Measurements from ENCODE around the gene TCF7L2.

TCF7L2 gene

GRCh38 chr10:113149626-113150025 is 199.6 kb downstream of the TCF7L2 start:
- no peak for DNase-seq (ENCODE audit: low read depth)

DNA sequence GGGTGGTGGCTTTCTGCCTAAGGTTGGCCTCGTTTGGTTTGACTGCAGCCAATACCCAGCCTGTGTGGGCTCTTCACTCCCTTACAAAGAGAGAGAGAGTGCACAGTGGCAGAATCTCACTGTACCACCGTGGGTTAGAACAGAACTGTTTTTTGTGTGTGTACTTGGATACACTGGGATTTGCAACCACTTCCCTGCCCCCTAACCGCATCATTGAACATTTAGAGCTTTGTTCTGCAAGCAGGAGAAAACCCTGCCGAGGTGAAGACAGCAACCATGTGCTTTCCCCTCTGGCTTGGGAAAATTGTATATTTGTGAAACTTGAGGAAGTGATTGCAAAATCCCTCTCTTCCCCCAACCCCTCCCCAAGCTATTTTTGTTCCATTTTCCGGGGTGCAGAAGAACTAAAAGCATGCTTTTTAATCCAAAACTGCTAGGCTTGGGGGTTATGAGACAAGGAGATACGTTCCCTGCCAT is 201.2 kb downstream of the TCF7L2 start:
- DNase-seq (ENCODE audit: low read depth) = no peak

DNA sequence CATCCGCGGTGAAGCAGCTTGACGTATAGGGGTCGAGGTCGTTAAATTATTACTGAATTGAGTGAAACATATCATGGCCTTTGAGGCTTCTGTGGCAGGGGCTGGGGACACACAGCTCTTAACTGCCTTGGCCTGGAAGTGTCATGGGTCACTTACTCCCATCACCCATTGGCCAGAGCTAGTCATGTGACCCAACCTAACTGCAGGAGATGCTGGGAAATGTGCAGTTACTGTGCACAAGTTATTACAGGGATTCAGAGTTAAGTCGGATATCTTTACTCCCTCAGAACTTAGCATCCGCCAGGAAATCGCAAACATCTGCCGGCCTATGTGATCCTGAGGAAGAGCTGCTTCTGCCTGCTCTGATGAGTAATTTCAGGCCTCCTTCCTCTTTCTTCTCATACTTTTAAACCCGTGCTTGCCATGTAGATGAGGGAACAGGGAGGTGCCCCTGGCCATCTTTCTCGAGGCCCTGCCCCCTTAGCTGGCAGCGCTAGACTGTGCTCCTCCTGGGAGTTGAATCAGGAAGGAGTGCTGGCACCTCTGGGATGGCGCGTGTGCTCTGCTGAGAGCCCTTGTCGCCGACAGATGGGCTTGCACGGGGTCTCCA is 203.6 kb downstream of the TCF7L2 start:
- no peak for DNase-seq (ENCODE audit: low read depth)

DNA sequence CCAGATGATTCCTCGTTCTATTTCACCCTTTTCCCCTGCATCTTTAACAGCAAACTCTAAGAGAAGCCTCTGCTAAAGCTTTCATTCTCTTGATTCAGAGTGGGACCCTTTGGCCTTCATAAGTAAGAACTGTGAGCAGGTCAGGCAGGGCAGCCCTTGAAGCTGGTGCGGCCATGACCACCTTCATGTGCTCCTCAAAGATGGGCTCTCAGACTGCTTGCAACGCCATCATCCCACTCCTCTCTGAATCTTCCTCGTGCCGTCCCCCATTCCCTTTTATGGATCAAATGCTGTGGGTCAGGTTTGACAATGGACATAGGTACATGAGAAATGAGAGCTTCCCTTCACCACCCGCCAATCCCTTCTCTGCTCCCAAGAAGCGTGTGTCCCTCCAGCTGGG is 207.4 kb downstream of the TCF7L2 start:
- no peak for DNase-seq (ENCODE audit: low read depth)

DNA sequence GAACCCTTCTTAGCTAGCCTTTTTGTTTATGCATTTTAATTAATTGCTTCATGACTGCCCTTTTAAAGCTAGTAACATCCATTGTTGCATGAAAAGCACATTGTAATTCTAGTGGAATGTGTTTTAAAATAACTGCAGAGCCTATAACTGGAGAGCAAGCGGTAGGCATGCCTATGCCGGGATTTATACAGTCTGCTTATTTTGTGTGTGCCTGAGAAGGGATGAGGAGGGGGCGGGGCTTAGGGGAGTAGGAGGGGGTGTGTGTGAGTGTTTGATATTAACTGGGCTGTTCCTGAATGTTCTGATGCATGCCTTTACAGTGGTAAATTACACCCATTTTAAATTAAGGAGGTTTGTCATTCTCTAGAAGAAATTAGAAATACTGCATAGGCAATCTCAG is 208.1 kb downstream of the TCF7L2 start:
- DNase-seq (ENCODE audit: low read depth) = no peak

GRCh38 chr10:113159563-113159962 is 209.5 kb downstream of the TCF7L2 start:
- DNase-seq (ENCODE audit: low read depth) = no peak

GRCh38 chr10:113160641-113161040 is 210.6 kb downstream of the TCF7L2 start:
- DNase-seq (ENCODE audit: low read depth) = no peak

GRCh38 chr10:113161066-113161465 is 211.0 kb downstream of the TCF7L2 start:
- no peak for DNase-seq (ENCODE audit: low read depth)

DNA sequence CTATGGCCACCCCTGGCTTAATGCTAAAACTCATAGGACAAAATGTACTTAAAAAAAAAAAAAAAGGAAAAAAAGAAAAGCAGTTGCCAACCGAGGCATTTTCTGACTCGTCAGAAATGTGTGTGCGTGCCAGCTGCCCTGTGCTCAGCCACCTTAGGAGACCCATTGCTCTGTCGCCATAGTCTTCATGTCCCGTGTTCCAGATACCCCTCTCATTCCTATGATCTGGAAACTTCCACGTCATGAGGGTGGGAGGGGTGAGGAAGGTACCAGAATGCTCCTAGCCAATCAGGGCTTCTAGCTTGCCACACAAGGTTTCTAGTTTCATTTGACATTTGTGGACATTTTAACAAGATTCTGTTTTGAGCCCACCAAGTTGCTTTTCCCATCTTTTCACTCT is 212.9 kb downstream of the TCF7L2 start:
- DNase-seq (ENCODE audit: low read depth) = no peak

DNA sequence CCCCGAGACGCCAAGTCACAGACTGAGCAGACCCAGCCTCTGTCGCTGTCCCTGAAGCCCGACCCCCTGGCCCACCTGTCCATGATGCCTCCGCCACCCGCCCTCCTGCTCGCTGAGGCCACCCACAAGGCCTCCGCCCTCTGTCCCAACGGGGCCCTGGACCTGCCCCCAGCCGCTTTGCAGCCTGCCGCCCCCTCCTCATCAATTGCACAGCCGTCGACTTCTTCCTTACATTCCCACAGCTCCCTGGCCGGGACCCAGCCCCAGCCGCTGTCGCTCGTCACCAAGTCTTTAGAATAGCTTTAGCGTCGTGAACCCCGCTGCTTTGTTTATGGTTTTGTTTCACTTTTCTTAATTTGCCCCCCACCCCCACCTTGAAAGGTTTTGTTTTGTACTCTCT is 215.6 kb downstream of the TCF7L2 start:
- no peak for DNase-seq (ENCODE audit: low read depth)

DNA sequence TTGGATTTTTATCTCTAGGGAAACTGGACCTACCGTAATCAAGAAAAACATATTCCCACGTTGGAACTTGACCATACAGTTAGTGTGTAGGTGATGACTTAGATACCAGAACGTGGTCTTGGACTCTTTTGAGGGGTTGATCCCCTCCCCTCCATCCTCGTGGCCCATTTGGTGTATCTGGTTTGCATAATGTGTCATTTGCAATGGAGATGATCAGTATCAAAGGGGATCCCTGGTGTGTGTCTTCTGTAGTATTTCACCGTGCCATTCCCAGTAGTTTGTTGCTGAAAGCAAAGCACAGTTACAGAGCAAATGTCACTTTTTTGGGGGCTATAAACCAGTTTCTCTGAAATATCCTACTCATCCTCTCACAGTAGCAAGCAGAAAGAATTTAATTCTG is 217.7 kb downstream of the TCF7L2 start:
- no peak for DNase-seq (ENCODE audit: low read depth)

DNA sequence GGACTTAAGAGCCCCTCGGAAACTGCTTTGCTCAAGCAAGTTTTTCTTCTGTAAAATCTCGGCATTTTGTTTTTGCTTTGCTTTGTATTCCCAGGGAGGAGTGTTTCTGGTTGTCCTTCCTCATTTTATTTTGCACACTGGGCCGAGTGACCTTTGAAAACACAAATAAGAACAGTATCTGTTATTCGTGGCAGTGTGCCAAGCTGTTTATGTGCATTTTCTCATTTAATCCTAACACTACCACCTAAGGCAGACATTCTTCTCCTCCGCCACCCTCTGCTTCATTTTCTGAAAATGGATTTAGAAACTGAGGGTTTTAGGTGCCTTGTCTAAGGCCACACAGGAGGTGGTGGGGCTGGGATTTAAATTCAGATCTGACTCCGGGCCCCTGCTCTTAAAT is 218.5 kb downstream of the TCF7L2 start:
- DNase-seq (ENCODE audit: low read depth) = no peak

GRCh38 chr10:113169111-113169510 is 219.1 kb downstream of the TCF7L2 start:
- DNase-seq (ENCODE audit: low read depth) = no peak

DNA sequence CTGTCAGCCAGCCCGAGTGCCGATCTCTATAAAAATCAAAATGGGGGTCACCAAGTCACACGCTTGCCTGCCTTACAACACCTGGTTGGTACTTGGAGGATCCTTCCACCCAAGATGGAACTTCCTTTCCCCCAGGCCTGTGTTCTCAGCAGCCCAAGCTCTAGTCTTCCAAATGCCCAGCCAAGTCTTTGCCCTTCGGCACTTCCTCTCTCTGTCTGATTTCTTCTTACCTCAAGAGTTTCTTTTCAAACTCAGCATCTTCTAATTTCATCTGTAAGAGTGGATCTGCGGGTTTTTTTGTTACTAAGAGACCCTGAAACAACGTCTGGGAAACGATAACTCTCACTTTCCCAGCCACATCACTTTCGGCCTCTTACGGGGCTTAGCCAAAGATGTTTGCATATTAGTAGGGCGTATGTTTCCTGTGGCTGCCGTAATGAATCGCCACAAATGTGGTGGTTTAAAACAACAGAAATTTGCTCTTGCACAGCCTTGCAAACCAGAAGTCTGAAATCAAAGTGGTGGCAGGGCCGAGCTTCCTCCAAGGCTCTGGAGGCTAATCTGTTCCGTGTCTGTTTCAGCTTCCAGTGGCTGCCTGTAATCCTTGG is 219.9 kb downstream of the TCF7L2 start:
- DNase-seq (ENCODE audit: low read depth) = peak; percentile 6

GRCh38 chr10:113171662-113172061 is 221.6 kb downstream of the TCF7L2 start:
- no peak for DNase-seq (ENCODE audit: low read depth)

DNA sequence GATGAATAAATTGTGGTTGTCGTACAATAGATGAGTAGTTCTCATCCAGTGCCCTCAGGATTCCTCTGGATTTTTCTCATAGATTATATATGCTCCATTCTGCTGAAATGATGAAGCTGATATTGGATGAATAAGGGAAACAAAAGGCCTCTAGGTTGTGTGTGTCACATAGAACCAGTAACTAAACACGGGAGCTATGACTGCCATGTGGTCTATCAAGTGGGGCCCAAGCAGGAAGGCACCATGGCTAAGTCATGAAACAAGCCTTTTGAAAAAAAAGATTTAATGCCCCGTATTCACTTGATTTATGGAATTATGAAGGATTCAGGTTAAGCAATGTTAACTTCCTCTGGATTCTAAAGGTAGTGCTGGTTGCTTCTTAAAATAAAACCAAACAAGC is 225.1 kb downstream of the TCF7L2 start:
- DNase-seq (ENCODE audit: low read depth) = no peak

GRCh38 chr10:113175756-113176651 is 226.0 kb downstream of the TCF7L2 start:
- no peak for DNase-seq (ENCODE audit: low read depth)

- DNase-seq (ENCODE audit: low read depth) = no peak
These were observed 226.7 kb downstream of the TCF7L2 start for GRCh38 chr10:113176652-113177155.

- no peak for DNase-seq (ENCODE audit: low read depth)
These were observed 227.3 kb downstream of the TCF7L2 start for GRCh38 chr10:113177156-113177935.

DNA sequence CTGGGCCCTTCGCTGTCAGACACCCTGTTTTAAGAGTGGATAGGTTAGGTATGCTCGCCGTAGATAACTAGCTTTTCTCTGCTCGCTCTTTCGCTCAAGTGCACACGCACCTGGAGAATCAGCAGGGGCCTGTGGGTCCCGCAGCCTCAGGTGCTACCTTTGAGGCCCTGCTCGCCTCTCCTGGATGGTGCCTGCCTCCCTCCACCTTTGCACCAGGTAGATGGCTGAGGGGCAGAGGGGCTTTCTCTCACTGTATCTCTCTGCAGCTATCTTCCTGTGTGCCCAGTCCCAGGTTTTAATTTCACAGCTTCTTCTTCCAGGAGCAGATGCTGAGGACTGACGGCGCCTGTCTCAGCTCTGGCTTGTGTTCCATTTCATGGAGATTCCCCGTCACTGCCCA is 227.9 kb downstream of the TCF7L2 start:
- no peak for DNase-seq (ENCODE audit: low read depth)

- DNase-seq (ENCODE audit: low read depth) = no peak
These were observed 228.7 kb downstream of the TCF7L2 start for GRCh38 chr10:113178771-113179170.

DNA sequence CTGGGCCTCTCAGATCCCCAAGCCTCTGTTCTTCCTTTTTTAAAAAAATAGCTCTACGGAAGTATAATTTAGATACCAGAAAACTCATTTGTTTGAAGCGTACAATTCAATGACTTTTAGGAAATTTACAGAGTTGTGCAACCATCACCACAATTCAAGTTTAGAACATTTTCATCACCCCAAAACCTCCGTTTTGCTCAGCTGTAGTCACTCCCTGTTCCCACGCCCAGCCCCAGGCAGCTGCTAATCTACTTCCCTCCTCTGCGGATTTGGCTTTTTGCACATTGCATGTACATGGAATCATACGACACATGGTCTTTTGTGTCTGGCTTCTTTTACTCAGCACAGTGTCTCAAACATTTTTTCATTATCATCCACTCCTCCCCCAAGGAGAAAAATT is 229.2 kb downstream of the TCF7L2 start:
- DNase-seq (ENCODE audit: low read depth) = no peak

Measured in activated T-cell treated with anti-CD3 and anti-CD28 coated beads for 48 hours (primary cell).